ENCODE data around the gene ENG.
"Not testable (repeated sequence)": the region's sequence is repeated elsewhere in the genome, so short reads cannot be mapped to it uniquely, and the experiment has no call there.

Gene ENG

DNA sequence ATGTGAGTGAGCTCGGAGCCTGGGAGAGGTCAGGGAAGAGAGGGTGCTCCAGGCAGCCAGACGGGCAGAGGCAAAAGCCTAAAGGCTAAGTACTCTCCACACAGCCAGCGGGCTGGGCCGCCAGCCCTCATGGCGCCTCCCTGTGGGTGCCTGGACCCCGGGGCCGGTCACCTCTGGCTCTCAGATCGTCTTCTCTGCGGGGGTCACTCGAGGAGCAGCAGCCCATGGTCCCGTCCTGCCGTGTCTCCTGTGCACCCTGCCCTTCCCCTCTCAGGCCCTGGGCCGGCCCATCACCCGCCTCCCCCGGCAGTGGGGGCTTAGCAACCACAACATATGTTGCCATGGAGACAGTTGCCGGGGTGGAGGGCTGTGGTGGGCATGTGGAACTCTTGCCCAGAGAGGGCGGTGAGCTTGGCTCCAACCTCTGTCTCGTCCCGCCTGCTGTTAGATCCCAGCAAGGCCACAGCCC lies 18.8 kb upstream of the ENG start:
- Histone ChIP-seq H3K36me3 (ENCODE audit: control insufficient read depth in 2 of 2, insufficient read depth in 2 of 2, low read length in 2 of 2) (peaks cover 14 to 30% of the 10 kb centered on the region in 2 donors), H3K27me3 (ENCODE audit: control insufficient read depth in 2 of 2, insufficient read depth in 2 of 2, low read length in 2 of 2) (no peaks in the 10 kb centered on the region), H3K9ac (ENCODE audit: low read depth in 1 of 2, low read length in 2 of 2) (no peak overlapping the region), H3K9me3 (ENCODE audit: control insufficient read depth in 2 of 2, low read length in 2 of 2) (no peaks in the 10 kb centered on the region), H3K4me3 (ENCODE audit: low read length in 2 of 2) (no peak overlapping the region), H3K4me1 (ENCODE audit: control insufficient read depth in 2 of 2, insufficient read depth in 2 of 2, low read length in 2 of 2) (peaks cover 35 to 39% of the 10 kb centered on the region in 2 donors), H3K27ac (ENCODE audit: low read depth in 2 of 2, low read length in 2 of 2) (no peak overlapping the region)

DNA sequence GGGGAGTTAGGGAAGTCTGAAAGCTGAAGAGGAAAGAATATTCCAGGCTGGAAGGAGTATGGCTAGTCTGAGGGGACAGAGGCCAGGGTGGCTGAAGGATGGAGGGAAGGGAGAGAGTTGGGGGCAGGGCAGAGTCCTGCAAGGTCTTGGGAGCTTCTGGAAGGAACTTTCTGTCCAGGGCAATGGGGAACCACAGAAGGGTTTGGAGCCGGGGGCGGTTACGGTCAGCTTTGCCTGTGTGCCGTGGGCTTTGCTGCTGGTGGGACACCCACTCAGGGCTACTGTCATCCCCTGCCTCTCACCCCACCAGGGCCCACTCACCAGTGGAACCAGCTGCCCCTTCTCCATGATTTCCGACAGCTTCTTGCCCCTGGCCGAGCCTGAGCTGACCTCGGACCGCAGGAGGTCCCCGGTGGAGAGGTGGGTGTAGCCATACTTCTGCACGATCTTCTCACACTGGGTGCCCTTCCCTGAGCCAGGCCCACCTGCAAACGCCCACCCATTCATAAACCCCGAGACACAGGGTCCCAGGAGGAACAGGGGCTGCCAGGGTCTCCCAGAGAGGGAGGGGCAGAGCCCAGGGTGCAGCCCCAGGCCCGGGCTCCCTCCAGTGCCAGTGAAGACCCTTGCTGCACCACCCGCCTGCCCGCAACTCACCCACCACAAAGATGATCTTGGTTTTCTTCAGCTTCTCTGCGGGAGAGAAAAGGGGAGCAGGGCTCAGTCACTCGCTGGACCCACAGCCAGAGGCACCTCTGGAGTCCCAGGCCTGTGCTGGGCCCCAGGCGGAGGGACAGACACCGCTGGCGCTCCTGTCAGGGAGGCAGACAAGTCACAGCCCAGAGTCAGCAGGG lies 18.1 kb upstream of the ENG start:
- Histone ChIP-seq H3K36me3 (ENCODE audit: control insufficient read depth in 2 of 2, insufficient read depth in 2 of 2, low read length in 2 of 2) (peaks cover 14 to 37% of the 10 kb centered on the region in 2 donors), H3K9ac (ENCODE audit: low read depth in 1 of 2, low read length in 2 of 2) (no peak overlapping the region), H3K27ac (ENCODE audit: low read depth in 2 of 2, low read length in 2 of 2) (no peak overlapping the region), H3K9me3 (ENCODE audit: control insufficient read depth in 2 of 2, low read length in 2 of 2) (no peaks in the 10 kb centered on the region), H3K4me1 (ENCODE audit: control insufficient read depth in 2 of 2, insufficient read depth in 2 of 2, low read length in 2 of 2) (peaks cover 29 to 32% of the 10 kb centered on the region in 2 donors), H3K27me3 (ENCODE audit: control insufficient read depth in 2 of 2, insufficient read depth in 2 of 2, low read length in 2 of 2) (no peaks in the 10 kb centered on the region), H3K4me3 (ENCODE audit: low read length in 2 of 2) (no peak overlapping the region)

DNA sequence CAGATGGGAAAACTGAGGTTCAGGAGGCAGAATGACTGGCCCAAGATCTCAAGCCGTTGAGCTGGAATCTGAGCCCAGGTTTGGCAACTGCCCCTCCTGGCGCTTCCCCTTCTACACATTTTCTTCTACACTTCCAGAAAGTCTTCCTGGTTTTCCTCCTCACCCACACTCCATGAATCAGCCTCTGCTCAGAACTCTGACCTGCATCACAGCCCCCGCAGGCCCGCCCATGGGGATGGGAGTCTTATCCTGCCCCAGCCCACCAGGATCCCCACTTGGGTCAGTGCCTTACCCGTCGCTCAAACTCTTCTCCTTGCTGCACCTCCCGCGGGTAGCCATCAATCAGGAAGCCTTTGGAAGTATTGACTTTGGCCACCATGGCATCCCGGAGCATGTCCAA lies 17.1 kb upstream of the ENG start:
- Histone ChIP-seq H3K36me3 (ENCODE audit: control insufficient read depth in 2 of 2, insufficient read depth in 2 of 2, low read length in 2 of 2) (peaks cover 14 to 38% of the 10 kb centered on the region in 2 donors), H3K4me1 (ENCODE audit: control insufficient read depth in 2 of 2, insufficient read depth in 2 of 2, low read length in 2 of 2) (peaks cover 21 to 26% of the 10 kb centered on the region in 2 donors), H3K9ac (ENCODE audit: low read depth in 1 of 2, low read length in 2 of 2) (no peak overlapping the region), H3K4me3 (ENCODE audit: low read length in 2 of 2) (no peak overlapping the region), H3K27me3 (ENCODE audit: control insufficient read depth in 2 of 2, insufficient read depth in 2 of 2, low read length in 2 of 2) (no peaks in the 10 kb centered on the region), H3K9me3 (ENCODE audit: control insufficient read depth in 2 of 2, low read length in 2 of 2) (no peaks in the 10 kb centered on the region), H3K27ac (ENCODE audit: low read depth in 2 of 2, low read length in 2 of 2) (no peak overlapping the region)

DNA sequence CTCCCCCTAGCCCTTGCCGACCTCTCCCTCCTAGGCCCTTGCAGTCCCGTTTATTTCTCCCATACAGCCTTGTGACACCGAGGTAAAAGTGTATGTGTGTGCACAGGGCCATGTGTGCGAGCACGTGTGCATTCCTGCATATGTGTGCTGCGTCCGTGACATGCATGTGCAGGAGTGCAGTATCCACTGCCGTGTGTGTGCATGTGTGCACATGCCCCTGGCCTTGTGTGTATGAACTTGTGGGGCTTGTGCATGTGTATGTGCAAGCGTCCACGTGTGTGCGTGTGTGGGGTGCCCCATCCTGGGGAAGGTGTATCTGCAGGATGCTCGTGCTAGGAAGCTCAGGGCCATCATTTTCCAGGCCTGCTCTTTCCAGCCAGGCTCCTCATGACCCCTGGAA lies 16.4 kb upstream of the ENG start:
- peaks cover 16 to 21% of the 10 kb centered on the region in 2 donors for H3K4me1 ChIP-seq (ENCODE audit: control insufficient read depth in 2 of 2, insufficient read depth in 2 of 2, low read length in 2 of 2)
- H3K36me3 ChIP-seq (ENCODE audit: control insufficient read depth in 2 of 2, insufficient read depth in 2 of 2, low read length in 2 of 2): peaks cover 14 to 39% of the 10 kb centered on the region in 2 donors

DNA sequence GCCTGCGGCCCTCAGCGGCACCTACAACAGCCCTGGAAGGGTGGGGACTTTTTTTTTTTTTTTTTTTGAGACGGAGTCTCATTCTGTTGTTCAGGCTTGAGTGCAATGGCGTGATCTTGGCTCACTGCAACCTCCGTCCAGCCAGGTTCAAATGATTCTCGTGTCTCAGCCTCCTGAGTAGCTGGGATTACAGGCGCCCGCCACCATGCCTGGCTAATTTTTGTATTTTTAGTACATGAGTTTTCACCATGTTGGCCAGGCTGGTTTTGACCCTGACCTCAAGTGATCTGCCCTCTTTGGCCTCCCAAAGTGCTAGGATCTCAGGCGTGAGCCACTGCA lies 15.7 kb upstream of the ENG start:
- not testable (repeated sequence) for H3K9me3 ChIP-seq (ENCODE audit: control insufficient read depth in 2 of 2, low read length in 2 of 2); H3K4me3 ChIP-seq (ENCODE audit: low read length in 2 of 2); H3K27ac ChIP-seq (ENCODE audit: low read depth in 2 of 2, low read length in 2 of 2); H3K9ac ChIP-seq (ENCODE audit: low read depth in 1 of 2, low read length in 2 of 2); H3K27me3 ChIP-seq (ENCODE audit: control insufficient read depth in 2 of 2, insufficient read depth in 2 of 2, low read length in 2 of 2)
- Histone ChIP-seq H3K4me1 (ENCODE audit: control insufficient read depth in 2 of 2, insufficient read depth in 2 of 2, low read length in 2 of 2) (peaks cover 8 to 13% of the 10 kb centered on the region in 2 donors), H3K36me3 (ENCODE audit: control insufficient read depth in 2 of 2, insufficient read depth in 2 of 2, low read length in 2 of 2) (peaks cover 14 to 41% of the 10 kb centered on the region in 2 donors)

More for the DNA sequence above, 16.4 kb upstream of the ENG start:
- Histone ChIP-seq H3K9ac (ENCODE audit: low read depth in 1 of 2, low read length in 2 of 2) (no peak overlapping the region), H3K27me3 (ENCODE audit: control insufficient read depth in 2 of 2, insufficient read depth in 2 of 2, low read length in 2 of 2) (no peaks in the 10 kb centered on the region), H3K27ac (ENCODE audit: low read depth in 2 of 2, low read length in 2 of 2) (no peak overlapping the region), H3K4me3 (ENCODE audit: low read length in 2 of 2) (no peak overlapping the region), H3K9me3 (ENCODE audit: control insufficient read depth in 2 of 2, low read length in 2 of 2) (no peaks in the 10 kb centered on the region)

DNA sequence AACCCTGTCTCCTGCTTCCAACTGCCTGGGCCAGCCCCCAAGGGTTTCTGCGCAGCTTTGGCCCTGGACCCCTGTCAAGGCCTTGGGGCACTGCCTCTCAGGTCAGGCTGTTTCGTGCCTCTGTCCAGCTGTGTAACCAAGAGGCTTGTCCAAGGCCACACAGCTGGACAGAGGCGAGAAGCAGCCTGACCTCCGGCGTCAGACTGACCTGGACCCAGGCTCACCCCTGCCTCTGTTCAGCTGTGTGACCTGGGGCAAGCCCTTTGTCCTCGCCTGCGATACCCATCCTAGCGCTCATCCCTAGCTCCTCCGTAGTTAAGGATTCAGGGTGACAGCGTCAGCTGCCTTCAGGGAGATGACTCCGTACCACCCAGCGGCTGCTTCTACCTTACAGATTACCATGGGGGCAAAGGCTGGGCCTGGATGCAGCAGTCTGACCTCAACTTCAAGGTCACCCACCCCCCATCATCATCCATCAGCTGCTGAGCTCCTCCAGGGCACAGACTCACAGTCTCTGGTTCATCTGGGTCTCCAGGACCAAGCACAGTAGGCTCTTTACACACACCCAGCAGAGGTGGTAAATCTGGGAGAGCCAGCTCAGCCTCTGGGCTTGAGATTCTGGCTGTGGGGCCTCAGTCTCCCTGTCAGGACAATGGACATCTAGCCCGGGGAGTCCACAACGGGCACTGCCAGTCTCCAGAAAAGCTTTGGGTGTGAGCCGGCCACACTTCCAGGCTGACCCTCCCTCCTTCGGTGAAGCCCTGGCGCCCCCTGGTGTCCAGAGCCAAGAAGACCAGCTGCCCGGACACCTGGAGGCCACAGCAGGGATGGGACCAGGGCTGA lies 15.1 kb upstream of the ENG start:
- Histone ChIP-seq H3K36me3 (ENCODE audit: control insufficient read depth in 2 of 2, insufficient read depth in 2 of 2, low read length in 2 of 2) (peaks cover 14 to 43% of the 10 kb centered on the region in 2 donors), H3K4me1 (ENCODE audit: control insufficient read depth in 2 of 2, insufficient read depth in 2 of 2, low read length in 2 of 2) (peaks cover 3 to 11% of the 10 kb centered on the region in 2 donors), H3K27me3 (ENCODE audit: control insufficient read depth in 2 of 2, insufficient read depth in 2 of 2, low read length in 2 of 2) (no peaks in the 10 kb centered on the region), H3K27ac (ENCODE audit: low read depth in 2 of 2, low read length in 2 of 2) (no peak overlapping the region), H3K9me3 (ENCODE audit: control insufficient read depth in 2 of 2, low read length in 2 of 2) (no peaks in the 10 kb centered on the region), H3K9ac (ENCODE audit: low read depth in 1 of 2, low read length in 2 of 2) (no peak overlapping the region), H3K4me3 (ENCODE audit: low read length in 2 of 2) (no peak overlapping the region)

DNA sequence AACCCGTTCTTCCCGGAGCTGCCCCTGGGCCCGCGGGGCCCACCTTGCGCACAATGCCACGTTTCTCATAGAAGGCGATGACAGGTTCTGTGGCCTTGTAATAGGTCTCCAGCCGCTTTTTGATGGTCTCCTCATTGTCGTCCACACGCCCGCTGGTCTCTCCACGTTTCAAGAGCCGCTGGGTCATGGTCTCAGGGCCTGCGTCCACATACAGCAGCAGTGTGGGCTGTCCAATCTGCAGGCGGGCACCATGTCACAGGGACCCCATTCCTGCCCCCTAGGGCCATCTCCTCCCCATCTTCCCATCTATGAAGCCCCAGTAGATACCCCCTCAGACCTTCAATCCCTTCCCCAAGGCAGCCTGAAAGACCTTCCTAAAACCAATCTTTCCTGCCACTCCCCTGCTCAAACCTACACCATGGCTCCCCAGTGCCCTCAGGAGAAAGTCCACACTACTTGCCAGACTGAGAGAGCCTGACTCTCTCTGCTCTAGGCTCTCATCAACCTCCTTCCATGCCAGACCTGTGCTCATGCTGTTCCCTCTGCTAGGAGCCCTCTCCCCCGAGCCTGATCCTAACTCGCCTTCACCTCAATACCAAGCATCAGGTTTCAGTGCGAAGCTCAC lies 13.9 kb upstream of the ENG start:
- H3K9ac ChIP-seq (ENCODE audit: low read depth in 1 of 2, low read length in 2 of 2): no peak overlapping the region
- H3K4me3 ChIP-seq (ENCODE audit: low read length in 2 of 2): no peak overlapping the region
- H3K9me3 ChIP-seq (ENCODE audit: control insufficient read depth in 2 of 2, low read length in 2 of 2): no peaks in the 10 kb centered on the region
- H3K27me3 ChIP-seq (ENCODE audit: control insufficient read depth in 2 of 2, insufficient read depth in 2 of 2, low read length in 2 of 2): no peaks in the 10 kb centered on the region
- H3K36me3 ChIP-seq (ENCODE audit: control insufficient read depth in 2 of 2, insufficient read depth in 2 of 2, low read length in 2 of 2): peaks cover 14 to 43% of the 10 kb centered on the region in 2 donors
- H3K27ac ChIP-seq (ENCODE audit: low read depth in 2 of 2, low read length in 2 of 2): no peak overlapping the region
- H3K4me1 ChIP-seq (ENCODE audit: control insufficient read depth in 2 of 2, insufficient read depth in 2 of 2, low read length in 2 of 2): peaks cover 0 to 2% of the 10 kb centered on the region in 2 donors

DNA sequence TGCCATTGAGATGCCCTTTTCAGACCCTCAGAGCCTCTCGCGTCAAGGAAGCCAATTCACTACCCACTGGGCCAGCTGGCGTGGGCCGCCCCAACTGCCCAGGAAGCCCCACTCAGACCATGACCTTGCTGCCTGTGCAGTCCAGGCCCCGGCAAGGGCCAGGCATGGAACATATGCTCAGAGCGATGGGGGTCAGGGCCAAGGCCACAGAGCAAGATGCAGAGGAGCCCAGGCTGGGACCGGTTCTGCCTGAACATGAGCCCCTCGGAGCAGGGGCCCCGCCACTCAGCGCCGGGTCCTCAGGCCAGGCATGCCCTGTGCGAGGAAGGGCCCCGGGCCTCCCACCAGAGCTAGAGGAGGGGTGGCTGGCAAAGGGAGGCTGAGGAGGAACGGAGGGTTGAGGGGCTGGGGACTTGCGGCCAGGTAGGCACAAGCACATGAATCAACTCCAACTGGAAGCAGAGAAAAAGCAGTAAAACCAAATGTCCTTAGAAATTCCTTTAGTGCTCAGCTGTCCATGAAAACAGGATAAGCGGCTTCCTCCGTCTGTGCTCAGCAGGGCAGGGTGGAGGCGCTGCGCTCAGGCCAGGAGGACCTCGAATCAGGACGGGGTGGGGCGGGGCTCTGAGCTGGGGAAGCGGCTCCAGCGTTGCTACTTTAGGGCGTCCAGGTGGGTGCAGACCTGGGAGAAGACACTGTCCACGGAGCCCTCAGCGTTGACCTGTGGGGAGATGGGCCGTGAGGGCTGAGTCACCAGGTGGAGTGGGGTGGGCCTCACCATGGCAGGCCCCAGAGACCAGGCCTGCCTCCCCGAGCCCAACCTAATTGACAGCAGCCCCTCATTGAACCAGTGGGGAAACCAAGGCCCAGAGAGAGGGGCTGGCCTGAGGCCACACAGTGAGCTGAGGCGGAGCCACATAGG lies 13.2 kb upstream of the ENG start:
- no peaks in the 10 kb centered on the region for H3K27me3 ChIP-seq (ENCODE audit: control insufficient read depth in 2 of 2, insufficient read depth in 2 of 2, low read length in 2 of 2)
- H3K27ac ChIP-seq (ENCODE audit: low read depth in 2 of 2, low read length in 2 of 2): no peak overlapping the region
- peaks cover 0 to 3% of the 10 kb centered on the region in 2 donors for H3K4me1 ChIP-seq (ENCODE audit: control insufficient read depth in 2 of 2, insufficient read depth in 2 of 2, low read length in 2 of 2)
- H3K9ac ChIP-seq (ENCODE audit: low read depth in 1 of 2, low read length in 2 of 2): no peak overlapping the region
- H3K36me3 ChIP-seq (ENCODE audit: control insufficient read depth in 2 of 2, insufficient read depth in 2 of 2, low read length in 2 of 2): peaks cover 13 to 43% of the 10 kb centered on the region in 2 donors
- no peak overlapping the region for H3K4me3 ChIP-seq (ENCODE audit: low read length in 2 of 2)
- H3K9me3 ChIP-seq (ENCODE audit: control insufficient read depth in 2 of 2, low read length in 2 of 2): no peaks in the 10 kb centered on the region

DNA sequence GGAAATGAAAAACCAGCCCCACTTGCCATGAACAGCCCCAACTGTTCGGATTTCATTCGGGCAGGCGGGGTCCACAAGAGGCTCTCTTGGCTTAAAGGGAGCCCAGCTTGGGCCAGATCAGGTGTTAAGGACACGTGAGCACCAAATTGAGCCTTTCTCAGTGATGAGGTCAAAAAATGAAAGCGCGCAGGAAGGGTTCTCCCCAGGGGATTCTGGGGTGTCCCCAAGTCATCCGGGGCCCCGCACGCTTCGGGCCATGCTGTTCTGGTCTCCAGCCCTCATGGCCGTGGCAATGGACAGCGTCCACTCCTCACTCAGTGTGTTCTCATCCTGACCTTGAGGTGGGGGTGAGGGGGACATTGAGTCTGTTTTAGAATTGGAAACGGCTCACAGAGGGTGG lies 12.1 kb upstream of the ENG start:
- Histone ChIP-seq H3K4me1 (ENCODE audit: control insufficient read depth in 2 of 2, insufficient read depth in 2 of 2, low read length in 2 of 2) (peaks cover 5 to 13% of the 10 kb centered on the region in 2 donors), H3K27me3 (ENCODE audit: control insufficient read depth in 2 of 2, insufficient read depth in 2 of 2, low read length in 2 of 2) (no peaks in the 10 kb centered on the region), H3K27ac (ENCODE audit: low read depth in 2 of 2, low read length in 2 of 2) (no peak overlapping the region), H3K36me3 (ENCODE audit: control insufficient read depth in 2 of 2, insufficient read depth in 2 of 2, low read length in 2 of 2) (peaks cover 7 to 33% of the 10 kb centered on the region in 2 donors), H3K9me3 (ENCODE audit: control insufficient read depth in 2 of 2, low read length in 2 of 2) (no peaks in the 10 kb centered on the region), H3K4me3 (ENCODE audit: low read length in 2 of 2) (no peak overlapping the region), H3K9ac (ENCODE audit: low read depth in 1 of 2, low read length in 2 of 2) (no peak overlapping the region)
